Muscle layer of duodenum (tissue), 2 donors: ENCODE data around the gene ALPP.
A peak's percentile ranks its signal among the peaks of the same experiment; 100 is the strongest.
"Not testable (repeated sequence)": the region's sequence is repeated elsewhere in the genome, so short reads cannot be mapped to it uniquely, and the experiment has no call there.

ENCODE experiments used
- H3K27ac ChIP-seq: one replicate; pipeline ENCODE4 v1.7.0; 2013; ENCODE audit warnings: mild to moderate bottlenecking, low read length
- H3K27me3 ChIP-seq: one replicate; pipeline ENCODE4 v1.7.0; 2013; ENCODE audit warnings: low read depth, mild to moderate bottlenecking, control low read depth, low read length
- H3K36me3 ChIP-seq, 2 donors: one replicate each; pipeline ENCODE4 v1.7.0; 2013; ENCODE audit warnings: low read length in 2 of 2, control low read depth in 1 of 2, mild to moderate bottlenecking in 1 of 2; ENCODE audit not compliant: insufficient read depth in 2 of 2, control insufficient read depth in 1 of 2
- H3K4me1 ChIP-seq, 2 donors: one replicate each; pipeline ENCODE4 v1.7.0; 2013; ENCODE audit warnings: low read length in 2 of 2, mild to moderate bottlenecking in 2 of 2, control low read depth in 1 of 2, moderate library complexity in 1 of 2; ENCODE audit not compliant: insufficient read depth in 2 of 2, control insufficient read depth in 1 of 2
- H3K4me3 ChIP-seq, 2 donors: one replicate each; pipeline ENCODE4 v1.7.0; 2013; ENCODE audit warnings: low read length in 2 of 2, low read depth in 1 of 2, mild to moderate bottlenecking in 1 of 2
- H3K9me3 ChIP-seq, 2 donors: one replicate each; pipeline ENCODE4 v1.7.0; 2013; ENCODE audit warnings: low read length in 2 of 2, control low read depth in 1 of 2, mild to moderate bottlenecking in 1 of 2; ENCODE audit not compliant: control insufficient read depth in 1 of 2
- donor health status: healthy.

The ALPP gene

DNA sequence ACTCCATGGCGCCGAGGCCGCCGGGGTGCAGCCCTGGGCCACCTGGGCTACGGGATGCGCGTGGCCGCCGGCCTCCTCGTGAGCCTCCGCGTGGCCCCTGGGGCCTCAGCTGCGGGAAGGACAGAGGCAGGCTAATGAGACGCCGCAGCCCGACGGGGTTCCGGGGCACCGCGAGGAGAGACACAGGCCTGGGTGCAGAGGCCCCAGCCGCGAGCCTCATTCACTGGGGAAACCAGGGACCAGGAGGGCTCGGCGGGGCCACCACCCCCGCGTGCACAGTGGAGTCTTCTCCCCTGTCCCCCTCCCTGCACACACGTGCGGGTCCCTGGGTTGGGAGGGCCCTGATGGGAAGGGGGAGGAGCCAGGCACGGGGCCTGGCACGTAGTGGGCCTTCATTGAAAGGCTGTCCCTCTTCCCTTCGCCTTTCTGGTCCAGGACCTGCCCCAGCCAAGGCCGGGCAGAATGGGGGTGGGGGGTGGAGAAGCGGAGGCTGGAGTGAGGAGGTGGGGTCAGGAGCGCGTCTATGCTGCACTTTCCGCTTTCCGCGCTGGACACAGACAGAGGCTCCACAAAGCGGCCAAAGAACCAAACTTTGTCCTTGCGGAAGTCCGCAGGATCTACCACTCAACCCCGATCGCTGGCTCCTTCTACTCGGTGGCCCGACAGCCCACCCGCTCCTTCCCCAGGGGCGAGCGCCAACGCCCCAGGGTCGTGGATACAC lies 9.1 kb downstream of the ALPP start:
- Histone ChIP-seq H3K27ac (no peak overlapping the region), H3K4me3 (peak overlapping the region in 1 of 2 donors; percentile 12), H3K9me3 (no peaks in the 10 kb centered on the region), H3K36me3 (no peaks in the 10 kb centered on the region), H3K4me1 (peaks cover 0 to 14% of the 10 kb centered on the region in 2 donors), H3K27me3 (peaks cover 34% of the 10 kb centered on the region)

DNA sequence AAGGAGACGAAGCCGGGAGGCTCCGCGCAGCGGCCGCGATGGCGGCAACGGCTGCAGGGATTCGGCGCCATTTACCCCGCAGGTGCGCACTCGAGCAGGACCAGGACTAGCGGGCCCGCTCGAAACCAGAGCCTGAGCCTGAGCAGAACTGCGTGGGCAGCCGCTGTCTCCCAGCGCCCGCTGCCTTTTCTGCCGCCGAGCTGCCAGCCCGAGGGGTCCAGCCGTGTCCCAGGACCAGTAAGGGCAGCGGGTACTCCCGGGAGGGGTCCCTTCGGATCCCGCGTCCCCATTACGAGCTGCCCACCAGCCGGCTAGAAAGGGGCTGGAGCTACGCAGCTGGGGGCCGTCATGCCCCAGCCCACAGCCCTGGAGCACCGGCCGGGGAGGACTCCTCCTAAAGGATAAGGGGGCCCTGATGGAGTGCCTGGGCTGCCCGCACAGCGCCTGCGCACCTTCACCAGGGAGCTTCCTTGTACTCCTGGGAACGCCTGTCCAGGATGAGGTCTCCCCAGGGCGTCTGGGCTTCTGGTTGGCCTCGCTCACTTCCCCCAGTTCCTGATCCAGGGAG lies 9.9 kb downstream of the ALPP start:
- H3K27me3 ChIP-seq = peaks cover 34% of the 10 kb centered on the region
- H3K4me3 ChIP-seq = peak overlapping the region in 1 of 2 donors; percentile 12
- no peaks in the 10 kb centered on the region for H3K9me3 ChIP-seq
- H3K4me1 ChIP-seq = peaks cover 0 to 14% of the 10 kb centered on the region in 2 donors
- no peaks in the 10 kb centered on the region for H3K36me3 ChIP-seq
- H3K27ac ChIP-seq = no peak overlapping the region

DNA sequence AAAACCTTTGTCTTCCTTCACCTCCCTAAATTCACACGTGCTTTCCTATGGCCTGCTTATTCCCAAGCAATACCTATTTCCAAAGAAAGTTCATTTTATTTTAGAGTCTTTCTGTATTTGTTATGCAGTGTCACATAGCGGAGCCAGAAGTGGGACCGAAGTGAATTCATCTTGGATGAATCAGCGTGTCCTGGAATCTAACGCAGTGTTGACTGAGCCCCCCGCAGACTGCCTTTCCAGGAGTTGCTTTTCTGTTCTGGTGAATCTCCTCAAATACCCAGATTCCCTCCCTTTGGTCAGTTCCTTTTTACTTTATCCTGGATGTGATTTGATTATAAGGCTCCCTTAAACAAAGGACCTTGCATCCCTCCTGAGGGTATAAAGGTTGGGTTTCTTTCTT lies 10.8 kb downstream of the ALPP start:
- peaks cover 30% of the 10 kb centered on the region for H3K27me3 ChIP-seq

DNA sequence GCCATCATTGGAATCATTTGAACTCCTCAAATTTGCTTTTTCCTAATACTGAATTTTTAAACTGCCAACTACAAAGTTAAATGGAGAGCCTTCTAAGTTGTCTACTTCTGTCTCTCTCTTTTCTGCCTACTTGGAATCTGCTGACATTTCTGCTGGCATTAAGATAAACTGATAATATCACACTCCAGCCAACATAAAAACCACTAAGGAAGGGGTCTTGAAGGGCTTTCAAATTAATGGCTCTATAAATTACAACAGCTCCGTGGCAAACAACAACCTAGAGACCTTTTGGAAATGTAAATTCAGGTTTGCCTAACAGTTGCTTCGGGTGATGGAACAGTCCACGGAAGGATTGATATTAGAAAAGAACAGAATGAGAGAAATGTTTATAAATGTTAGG lies 12.1 kb downstream of the ALPP start:
- Histone ChIP-seq H3K27me3 (peaks cover 26% of the 10 kb centered on the region), H3K27ac (no peak overlapping the region), H3K4me3 (no peak overlapping the region), H3K4me1 (peaks cover 0 to 14% of the 10 kb centered on the region in 2 donors), H3K9me3 (no peaks in the 10 kb centered on the region), H3K36me3 (no peaks in the 10 kb centered on the region)

More for the DNA sequence above, 10.8 kb downstream of the ALPP start:
- H3K4me3 ChIP-seq = no peak overlapping the region
- H3K9me3 ChIP-seq = no peaks in the 10 kb centered on the region
- H3K27ac ChIP-seq = no peak overlapping the region
- no peaks in the 10 kb centered on the region for H3K36me3 ChIP-seq
- H3K4me1 ChIP-seq = peaks cover 0 to 14% of the 10 kb centered on the region in 2 donors

DNA sequence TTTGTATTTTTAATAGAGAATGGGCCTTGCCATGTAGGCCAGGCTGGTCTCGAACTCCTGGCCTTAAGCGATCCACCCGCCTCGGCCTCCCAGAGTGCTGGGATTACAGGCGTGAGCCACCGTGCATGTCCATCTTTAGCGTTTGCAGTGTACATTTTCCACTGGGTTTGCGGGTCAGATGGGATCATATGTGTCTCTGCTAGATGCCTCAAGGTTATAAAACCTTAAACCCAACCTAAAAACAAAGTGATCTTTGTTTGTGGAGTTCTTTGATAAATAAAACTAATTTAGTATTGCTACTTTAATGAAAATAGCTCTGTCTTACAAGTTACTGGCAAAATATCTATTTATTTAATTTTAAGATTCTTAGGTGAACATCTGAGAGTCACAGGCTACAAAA lies 15.0 kb downstream of the ALPP start:
- H3K27ac ChIP-seq = no peak overlapping the region
- peaks cover 5% of the 10 kb centered on the region for H3K27me3 ChIP-seq
- H3K9me3 ChIP-seq = no peaks in the 10 kb centered on the region

DNA sequence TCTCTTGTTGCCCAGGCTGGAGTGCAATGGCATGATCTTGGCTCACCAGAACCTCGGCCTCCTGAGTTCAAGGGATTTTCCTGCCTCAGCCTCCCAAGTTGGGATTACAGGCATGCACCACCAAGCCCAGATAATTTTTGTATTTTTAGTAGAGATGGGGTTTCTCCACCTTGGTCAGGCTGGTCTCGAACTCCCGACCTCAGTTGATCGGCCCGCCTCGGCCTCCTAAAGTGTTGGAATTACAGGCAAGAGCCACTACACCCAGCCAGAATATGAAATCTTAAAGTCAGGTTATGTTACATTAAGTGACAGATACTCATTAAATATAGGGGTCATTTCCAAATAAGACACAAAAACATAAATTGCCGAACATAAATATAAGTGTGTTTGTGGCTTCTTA lies 15.9 kb downstream of the ALPP start:
- H3K27me3 ChIP-seq, H3K27ac ChIP-seq, H3K36me3 ChIP-seq, H3K4me3 ChIP-seq, H3K4me1 ChIP-seq, H3K9me3 ChIP-seq: not testable (repeated sequence)

More for the DNA sequence above, 15.0 kb downstream of the ALPP start:
- Histone ChIP-seq H3K4me1 (no peaks in the 10 kb centered on the region), H3K36me3 (no peaks in the 10 kb centered on the region), H3K4me3 (no peak overlapping the region)

DNA sequence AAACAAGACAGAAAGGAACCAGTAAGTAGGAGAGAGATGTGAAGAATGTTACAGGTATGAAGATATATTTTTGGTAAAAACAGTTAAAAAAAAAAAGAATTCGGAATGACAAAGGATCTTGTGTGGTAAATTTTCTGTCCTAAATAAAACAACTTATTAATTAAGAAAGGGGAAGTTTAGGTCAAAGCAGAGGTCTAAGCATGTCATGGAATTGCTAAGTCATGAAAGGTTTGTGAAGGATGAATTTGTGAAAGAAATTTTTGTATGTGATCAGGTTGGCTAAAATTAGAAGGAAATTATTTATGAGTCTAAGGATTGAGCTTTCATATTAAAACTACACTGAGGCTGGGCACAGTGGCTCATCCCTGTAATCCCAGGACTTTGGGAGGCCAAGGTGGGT lies 17.0 kb downstream of the ALPP start:
- Histone ChIP-seq H3K9me3 (no peaks in the 10 kb centered on the region), H3K4me1 (no peaks in the 10 kb centered on the region), H3K36me3 (no peaks in the 10 kb centered on the region), H3K27ac (no peak overlapping the region), H3K4me3 (no peak overlapping the region), H3K27me3 (peaks cover 5% of the 10 kb centered on the region)

DNA sequence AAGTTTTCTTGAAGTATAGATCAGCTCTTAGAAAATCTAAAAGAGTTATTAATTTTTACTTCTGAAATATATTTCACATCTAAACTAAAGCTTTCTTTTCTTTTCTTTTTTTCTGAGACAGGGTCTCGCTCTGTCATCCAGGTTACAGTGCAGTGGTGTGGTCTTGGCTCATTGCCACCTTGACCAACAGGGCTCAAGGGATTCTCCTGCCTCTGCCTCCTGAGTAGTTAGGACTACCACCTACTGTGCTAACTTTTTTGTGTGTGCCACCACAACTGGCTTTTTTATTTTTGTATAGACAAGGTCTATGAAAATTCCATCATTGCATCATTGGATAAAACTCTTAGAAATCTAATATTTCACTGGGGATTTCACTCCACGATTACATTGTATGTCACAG lies 18.1 kb downstream of the ALPP start:
- no peaks in the 10 kb centered on the region for H3K4me1 ChIP-seq
- no peak overlapping the region for H3K4me3 ChIP-seq
- H3K27me3 ChIP-seq = no peaks in the 10 kb centered on the region
- no peaks in the 10 kb centered on the region for H3K9me3 ChIP-seq
- no peak overlapping the region for H3K27ac ChIP-seq
- H3K36me3 ChIP-seq = no peaks in the 10 kb centered on the region

DNA sequence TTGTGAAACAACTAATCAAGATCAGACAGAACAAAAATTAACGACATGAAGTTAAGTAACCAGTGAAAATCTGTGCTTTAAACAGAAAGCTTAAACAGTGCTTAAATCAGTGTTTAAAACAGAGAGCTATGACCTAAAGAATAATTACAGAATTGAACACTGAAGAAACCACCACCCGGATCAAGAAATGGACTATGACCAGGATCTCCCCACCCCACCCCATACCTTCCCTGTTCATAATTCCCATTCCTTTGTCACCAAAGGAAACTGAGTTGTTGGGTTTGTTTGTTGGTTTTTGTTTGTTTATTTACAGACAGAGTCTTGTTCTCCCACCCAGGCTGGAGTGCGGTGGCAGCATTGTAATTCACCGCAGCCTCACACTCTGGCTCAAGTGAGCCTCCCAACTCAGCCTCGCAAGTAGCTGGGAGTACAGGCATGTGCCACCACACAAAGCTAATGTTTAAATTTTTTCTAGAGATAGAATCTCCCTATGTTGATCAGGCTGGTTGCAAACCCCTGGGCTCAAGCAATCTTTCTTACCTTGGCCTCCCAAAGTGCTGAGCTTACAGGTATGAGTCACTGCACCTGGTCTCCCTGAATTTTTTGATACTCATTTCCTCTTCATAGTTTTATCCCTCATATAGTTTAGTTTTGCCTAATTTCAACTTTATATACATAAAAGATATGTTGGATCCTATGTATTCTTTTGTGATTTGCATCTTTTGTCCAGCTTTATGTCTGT lies 19.9 kb downstream of the ALPP start:
- Histone ChIP-seq H3K9me3 (no peaks in the 10 kb centered on the region), H3K36me3 (no peaks in the 10 kb centered on the region), H3K4me1 (no peaks in the 10 kb centered on the region), H3K27me3 (no peaks in the 10 kb centered on the region), H3K4me3 (no peak overlapping the region), H3K27ac (no peak overlapping the region)

DNA sequence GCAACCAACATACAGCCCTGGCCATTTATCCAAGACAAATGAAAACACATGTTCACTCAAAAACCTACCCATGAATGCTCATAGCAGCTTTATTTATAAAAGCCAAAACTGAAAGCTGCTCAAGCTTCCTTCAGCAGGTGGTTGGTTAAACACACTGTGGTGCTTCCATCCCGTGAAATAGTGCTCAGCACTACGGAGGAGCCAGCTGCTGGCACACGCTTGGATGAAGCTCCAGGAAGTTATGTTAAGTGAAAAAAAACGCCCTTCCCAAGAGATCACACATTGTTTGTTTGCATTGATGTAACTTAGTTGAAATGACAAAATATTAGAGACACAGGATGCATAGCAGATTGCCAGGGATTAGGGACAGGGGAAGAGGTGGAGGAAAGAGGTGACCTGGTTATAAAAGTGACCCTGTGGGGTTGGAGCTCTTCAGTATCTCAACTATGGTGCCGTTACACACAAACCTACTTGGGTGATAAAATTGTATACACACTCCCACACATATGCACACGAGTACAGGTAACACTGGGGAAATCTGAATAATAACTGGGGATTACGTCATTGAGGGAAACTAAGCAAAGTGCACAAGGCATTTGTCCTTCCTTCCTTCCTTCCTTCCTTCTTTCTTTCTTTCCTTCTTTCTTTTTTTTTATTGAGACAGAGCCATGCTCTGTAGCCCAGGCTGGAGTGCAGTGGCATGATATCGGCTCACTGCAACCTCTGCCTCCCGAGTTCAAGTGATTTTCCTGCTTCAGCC lies 21.9 kb downstream of the ALPP start:
- no peak overlapping the region for H3K4me3 ChIP-seq
- H3K4me1 ChIP-seq = no peaks in the 10 kb centered on the region
- H3K36me3 ChIP-seq = no peaks in the 10 kb centered on the region
- no peak overlapping the region for H3K27ac ChIP-seq
- H3K9me3 ChIP-seq = no peaks in the 10 kb centered on the region
- no peaks in the 10 kb centered on the region for H3K27me3 ChIP-seq

DNA sequence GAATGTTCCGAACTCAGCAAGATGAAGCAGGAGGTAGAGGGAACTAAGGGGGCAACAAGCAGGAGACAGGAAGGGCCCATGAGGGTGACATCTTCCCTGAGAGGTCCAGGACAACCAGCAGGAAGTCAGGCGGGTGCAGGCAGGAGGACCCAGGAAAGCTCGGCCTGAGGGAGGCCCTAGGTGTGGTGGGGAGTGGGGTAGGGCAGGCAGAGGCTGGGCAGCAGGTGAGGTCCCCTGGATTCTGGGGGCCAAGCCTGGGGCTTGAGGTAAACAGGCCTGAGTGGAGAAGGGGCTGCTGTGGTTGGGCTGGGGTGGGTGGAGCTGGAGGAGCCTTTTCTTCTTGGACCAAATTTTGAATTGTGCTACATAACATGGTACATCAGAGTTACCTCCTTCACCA lies 24.0 kb downstream of the ALPP start:
- Histone ChIP-seq H3K4me3 (no peak overlapping the region), H3K36me3 (no peaks in the 10 kb centered on the region), H3K9me3 (no peaks in the 10 kb centered on the region), H3K27ac (no peak overlapping the region), H3K4me1 (no peaks in the 10 kb centered on the region), H3K27me3 (no peaks in the 10 kb centered on the region)
